Skin of body (tissue), 2 donors: ENCODE results near the gene ACVR1C. TPM values are rescaled to one million over a fixed set of nuclear protein-coding genes. Genes with fewer than 3 reads are reported as not detected.
A peak's percentile ranks its signal among the peaks of the same experiment; 100 is the strongest.

ENCODE experiments used
- DNase-seq: peaks from one replicate; lab custom pipeline; 2025; lab: John Stamatoyannopoulos, UW
- total RNA-seq: library from RNA; depleted of rRNA; stranded (reverse); fragments of >200 nt; gene quantifications from one replicate; pipeline ENCODE4 v1.2.3, GENCODE V29; 2014

ACVR1C gene
- total RNA-seq, 1 donor from 2014 or later, result 3.6 TPM

- no peak for DNase-seq
These were observed 130.2 kb downstream of the ACVR1C start for GRCh38 chr2:157498483-157498882.

- peak; percentile 8 for DNase-seq
These were observed 130.9 kb downstream of the ACVR1C start for GRCh38 chr2:157497638-157498314.

DNA sequence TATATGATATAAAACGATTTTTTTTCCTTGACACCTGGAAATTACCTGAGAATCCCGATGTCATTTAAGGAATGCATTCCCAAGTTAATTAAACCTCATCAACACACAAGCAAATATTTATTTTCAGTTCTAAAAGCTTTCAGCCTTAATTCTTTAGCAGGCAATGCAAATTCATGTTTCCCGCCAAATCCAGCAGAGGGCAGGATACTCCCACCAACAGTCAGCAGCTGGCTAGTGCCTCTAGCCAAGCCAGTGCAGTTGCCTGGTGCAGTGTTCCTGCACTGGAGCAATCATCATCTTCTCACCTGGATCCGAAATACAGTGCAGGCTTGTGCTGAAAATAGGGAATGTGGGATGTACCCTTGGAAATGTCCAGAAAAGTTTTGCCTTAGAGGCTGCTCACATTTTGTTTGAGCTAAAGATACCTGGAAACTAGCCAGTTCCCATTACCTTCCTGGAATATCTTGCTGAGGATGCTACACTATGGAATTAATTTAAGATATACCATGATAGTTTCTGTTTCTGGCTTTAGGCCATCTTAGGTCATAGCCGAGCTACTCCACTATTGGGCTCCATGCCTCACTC, 136.4 kb downstream of the ACVR1C start:
- peak; percentile 34 for DNase-seq

DNA sequence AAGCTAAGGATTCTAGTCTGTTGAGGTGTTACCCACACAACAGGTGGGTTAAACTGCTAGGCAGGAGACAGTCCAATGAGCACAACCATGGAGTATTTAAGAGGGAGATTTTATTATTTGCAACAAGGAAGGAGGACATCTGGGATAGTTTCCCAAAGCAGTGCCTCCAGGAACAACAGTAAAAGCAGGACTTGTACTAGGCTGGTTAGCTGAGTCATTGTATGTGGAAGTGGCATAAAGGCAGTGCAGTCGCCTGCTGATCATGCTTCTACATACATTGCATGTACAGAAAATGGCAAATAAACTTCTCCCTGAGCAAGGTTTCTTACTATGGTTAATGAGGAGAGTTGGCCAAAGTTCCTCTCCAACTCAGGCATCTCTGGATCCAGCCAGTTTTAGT, 138.7 kb downstream of the ACVR1C start:
- DNase-seq, result no peak

- DNase-seq, result no peak
These were observed 139.8 kb downstream of the ACVR1C start for GRCh38 chr2:157488877-157489276.

GRCh38 chr2:157487747-157488146, 140.9 kb downstream of the ACVR1C start:
- DNase-seq, result no peak

DNA sequence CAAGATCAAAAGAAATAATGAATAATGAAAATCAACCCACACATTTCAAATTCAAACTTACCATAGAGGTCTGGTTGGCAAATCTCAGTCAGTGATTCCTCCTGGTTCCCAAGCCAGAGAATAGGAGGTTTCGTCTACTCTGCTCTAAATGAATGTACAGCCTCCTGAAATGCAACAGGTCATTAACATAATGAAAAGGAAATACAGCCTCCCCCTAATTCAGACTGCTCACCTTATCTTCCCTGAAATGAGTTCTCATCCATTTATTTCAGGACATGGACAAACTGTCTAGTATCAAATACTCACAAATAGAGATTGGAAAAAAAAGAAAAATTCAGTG, 141.4 kb downstream of the ACVR1C start:
- no peak for DNase-seq

GRCh38 chr2:157486596-157487270, 141.9 kb downstream of the ACVR1C start:
- no peak for DNase-seq

DNA sequence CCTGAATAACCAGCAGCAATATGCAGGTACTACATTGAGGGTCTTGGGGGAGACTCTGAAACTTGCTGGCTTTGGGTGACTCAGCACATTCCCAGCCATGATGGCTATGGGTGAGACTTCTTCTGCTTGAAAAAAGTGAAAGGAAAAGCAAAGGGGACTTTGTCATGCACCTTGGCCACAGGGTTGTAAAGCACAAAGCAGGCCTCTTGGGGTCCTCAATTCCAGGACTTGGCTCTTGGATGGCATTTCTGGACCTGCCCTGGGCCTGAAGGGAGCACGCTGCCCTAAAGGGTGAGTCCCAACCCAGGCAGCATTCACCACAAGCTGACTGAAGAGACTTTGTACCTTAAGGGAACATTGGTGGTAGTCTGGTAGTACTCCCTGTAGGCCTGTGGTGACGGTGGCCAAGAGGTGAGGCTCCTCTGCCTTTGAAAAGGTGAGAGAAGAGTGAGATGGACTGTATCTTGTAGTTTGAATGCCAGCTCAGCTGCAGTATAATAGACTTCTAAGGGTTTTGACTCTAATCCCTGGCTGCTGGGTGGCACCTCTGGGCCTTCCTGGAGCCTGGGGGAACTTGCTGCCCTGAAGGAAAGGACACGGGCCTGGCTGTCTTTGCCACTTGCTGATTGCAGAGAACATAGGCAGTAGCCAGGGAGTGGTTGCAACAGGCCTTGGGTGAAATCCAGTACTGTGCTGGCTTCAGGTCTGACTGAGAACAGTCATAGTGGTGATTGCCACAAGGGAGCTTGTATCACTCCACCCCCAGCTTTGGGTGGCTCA, 148.3 kb downstream of the ACVR1C start:
- DNase-seq, result no peak

DNA sequence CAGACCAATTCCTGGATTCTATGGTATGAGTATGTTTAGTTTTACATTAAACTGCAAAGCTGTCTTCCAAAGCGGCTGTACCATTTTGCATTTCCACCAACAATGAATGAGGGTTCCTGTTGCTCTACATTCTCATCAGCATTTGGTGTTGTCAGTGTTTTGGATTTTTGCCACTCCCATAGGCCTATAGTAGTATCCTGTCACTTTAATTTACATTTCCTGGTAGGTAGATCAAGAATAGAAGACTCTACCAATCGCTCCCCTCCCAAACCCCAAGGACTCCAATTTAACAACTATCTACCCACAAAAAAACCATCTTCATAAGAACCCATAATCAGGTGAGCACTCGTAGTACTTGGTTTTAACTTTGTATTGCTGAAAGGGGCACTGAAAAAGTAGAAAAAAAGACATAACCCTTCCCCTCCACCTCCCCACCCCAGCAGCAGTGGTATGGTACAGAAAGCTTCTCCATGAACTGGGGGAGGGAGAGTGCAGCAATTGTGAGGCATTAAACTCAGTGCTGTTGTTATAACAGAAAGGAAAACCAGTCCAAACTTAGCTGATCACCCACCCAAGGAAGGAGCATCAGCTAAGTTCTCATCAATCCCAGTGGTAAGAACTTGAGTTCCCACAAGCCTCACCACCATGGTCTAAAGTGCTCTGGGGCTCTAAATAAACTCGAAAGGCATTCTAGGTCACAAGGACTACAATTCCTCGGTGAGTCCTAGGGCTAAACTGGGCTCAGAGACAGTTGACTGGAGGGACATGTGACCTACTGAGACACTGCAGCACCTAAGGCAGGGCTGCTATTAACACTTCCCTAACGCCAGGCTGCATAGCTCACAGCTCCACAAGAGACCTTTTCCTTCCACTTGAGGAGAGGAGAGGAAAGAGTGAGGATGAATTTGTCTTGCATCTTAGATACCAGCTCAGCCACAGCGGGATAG, 149.3 kb downstream of the ACVR1C start:
- DNase-seq, result no peak

DNA sequence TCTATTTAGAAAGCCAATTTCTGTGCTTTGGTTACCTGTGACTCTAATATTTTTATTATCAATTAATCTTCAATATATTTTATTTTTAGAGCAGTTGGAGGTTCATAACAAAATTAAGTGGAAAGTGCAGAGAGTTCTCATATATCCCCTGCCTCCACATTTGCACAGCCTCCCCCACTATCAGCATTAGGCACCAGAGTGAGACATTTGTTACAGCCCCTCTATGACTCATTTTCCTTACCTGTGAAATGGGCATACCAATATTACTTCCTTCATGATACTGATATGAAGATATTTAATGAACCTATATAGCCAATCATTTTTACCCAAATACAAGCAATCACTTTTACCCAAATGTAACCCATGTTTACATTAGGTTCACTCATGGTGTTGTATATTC, 150.7 kb downstream of the ACVR1C start:
- no peak for DNase-seq

GRCh38 chr2:157476953-157477709, 151.5 kb downstream of the ACVR1C start:
- no peak for DNase-seq

Other genes starting within 250 kb of the ACVR1C start
- gene CYTIP, start 184.8 kb downstream of the ACVR1C start, total RNA-seq, result 8.2 TPM
- 19.6 TPM for gene ACVR1, start 247.5 kb upstream of the ACVR1C start, total RNA-seq